GM11168 (cell line): ENCODE measurements around the gene TRIP12.
"Not testable (repeated sequence)": the region's sequence is repeated elsewhere in the genome, so short reads cannot be mapped to it uniquely, and the experiment has no call there.

Experiments used
- in situ Hi-C: fragments of 300-500 bp; cut with MboI; formaldehyde crosslinking; loops from one replicate; pipeline ENCODE4 v1.12.0; 2022; ENCODE audit warnings: low sequenced_read_pairs; ENCODE audit not compliant: unreplicated experiment

TRIP12 gene

GRCh38 chr2:229838729-229839128 lies 83.1 kb downstream of the TRIP12 start:
- in situ Hi-C loops: no loop called here

- in situ Hi-C loops: no loop called here
Measured at GRCh38 chr2:229836847-229837246, 85.0 kb downstream of the TRIP12 start.

- in situ Hi-C loops: no loop called here
Measured at GRCh38 chr2:229835596-229836283, 86.1 kb downstream of the TRIP12 start.

- in situ Hi-C loops: not testable (repeated sequence)
Measured at GRCh38 chr2:229834368-229834767, 87.4 kb downstream of the TRIP12 start.

GRCh38 chr2:229832510-229832898 lies 89.3 kb downstream of the TRIP12 start:
- in situ Hi-C loops: no loop called here

GRCh38 chr2:229831805-229832509 lies 89.9 kb downstream of the TRIP12 start:
- in situ Hi-C loops: no loop called here

GRCh38 chr2:229825476-229825875 lies 96.3 kb downstream of the TRIP12 start:
- in situ Hi-C loops: no loop called here

- in situ Hi-C loops: no loop called here
Measured at GRCh38 chr2:229821316-229821715, 100.5 kb downstream of the TRIP12 start.

GRCh38 chr2:229818230-229818629 lies 103.6 kb downstream of the TRIP12 start:
- in situ Hi-C loops: no loop called here

GRCh38 chr2:229815858-229816257 lies 106.0 kb downstream of the TRIP12 start:
- in situ Hi-C loops: no loop called here

GRCh38 chr2:229815342-229815741 lies 106.5 kb downstream of the TRIP12 start:
- in situ Hi-C loops: no loop called here

- in situ Hi-C loops: no loop called here
Measured at GRCh38 chr2:229810786-229811185, 111.0 kb downstream of the TRIP12 start.

- in situ Hi-C loops: loop anchor here (10.0 kb wide), 1 partner anchor 99 kb away; no protein-coding TSS in a partner anchor
Measured at GRCh38 chr2:229805559-229805958, 116.2 kb downstream of the TRIP12 start.

GRCh38 chr2:229802785-229803184 lies 119.0 kb downstream of the TRIP12 start:
- in situ Hi-C loops: loop anchor here (10.0 kb wide), 1 partner anchor 102 kb away; no protein-coding TSS in a partner anchor

- in situ Hi-C loops: loop anchor here (10.0 kb wide), 1 partner anchor 104 kb away; no protein-coding TSS in a partner anchor
Measured at GRCh38 chr2:229800997-229801754, 120.6 kb downstream of the TRIP12 start.

GRCh38 chr2:229798446-229799155 lies 123.2 kb downstream of the TRIP12 start:
- in situ Hi-C loops: no loop called here

GRCh38 chr2:229795058-229795457 lies 126.8 kb downstream of the TRIP12 start:
- in situ Hi-C loops: no loop called here

- in situ Hi-C loops: no loop called here
Measured at GRCh38 chr2:229794636-229795035, 127.2 kb downstream of the TRIP12 start.

GRCh38 chr2:229786289-229786688 lies 135.5 kb downstream of the TRIP12 start:
- in situ Hi-C loops: not testable (repeated sequence)

GRCh38 chr2:229784791-229785190 lies 137.0 kb downstream of the TRIP12 start:
- in situ Hi-C loops: no loop called here
